ENCODE data around the gene RUVBL1. TPM values are rescaled to one million over a fixed set of nuclear protein-coding genes. Genes with fewer than 3 reads are reported as not detected.

RUVBL1 gene
- polyA plus RNA-seq, 1 experiment, result 83.3 TPM

DNA sequence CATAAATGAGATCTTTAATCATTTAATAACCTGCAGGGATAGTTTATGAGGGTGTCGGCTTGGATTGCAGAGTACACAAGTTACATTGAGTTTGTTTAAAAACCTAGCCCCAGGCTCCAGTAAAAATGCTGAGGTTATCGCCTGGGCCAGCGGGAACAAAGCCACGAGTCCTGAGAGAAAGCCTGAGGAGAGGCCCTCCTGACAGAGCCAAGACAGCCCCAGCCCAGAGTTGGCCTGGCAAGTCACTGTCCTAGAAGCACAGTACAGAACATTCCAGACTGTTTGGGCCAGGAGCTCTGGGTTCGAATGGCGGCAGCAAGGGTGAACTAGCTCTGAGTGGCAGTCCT, 39.0 kb downstream of the RUVBL1 start:
- Histone ChIP-seq H3K4me3 (ENCODE audit: low read depth, low read length) (no peak overlapping the region), H3K27ac (ENCODE audit: low read depth, low read length) (peak overlapping the region; percentile 55), H3K27me3 (ENCODE audit: control insufficient read depth, insufficient read depth, low read length) (no peaks in the 10 kb centered on the region), H3K9me3 (ENCODE audit: control insufficient read depth, insufficient read depth, low read length) (no peaks in the 10 kb centered on the region)
- TF ChIP-seq, protein P1, sequence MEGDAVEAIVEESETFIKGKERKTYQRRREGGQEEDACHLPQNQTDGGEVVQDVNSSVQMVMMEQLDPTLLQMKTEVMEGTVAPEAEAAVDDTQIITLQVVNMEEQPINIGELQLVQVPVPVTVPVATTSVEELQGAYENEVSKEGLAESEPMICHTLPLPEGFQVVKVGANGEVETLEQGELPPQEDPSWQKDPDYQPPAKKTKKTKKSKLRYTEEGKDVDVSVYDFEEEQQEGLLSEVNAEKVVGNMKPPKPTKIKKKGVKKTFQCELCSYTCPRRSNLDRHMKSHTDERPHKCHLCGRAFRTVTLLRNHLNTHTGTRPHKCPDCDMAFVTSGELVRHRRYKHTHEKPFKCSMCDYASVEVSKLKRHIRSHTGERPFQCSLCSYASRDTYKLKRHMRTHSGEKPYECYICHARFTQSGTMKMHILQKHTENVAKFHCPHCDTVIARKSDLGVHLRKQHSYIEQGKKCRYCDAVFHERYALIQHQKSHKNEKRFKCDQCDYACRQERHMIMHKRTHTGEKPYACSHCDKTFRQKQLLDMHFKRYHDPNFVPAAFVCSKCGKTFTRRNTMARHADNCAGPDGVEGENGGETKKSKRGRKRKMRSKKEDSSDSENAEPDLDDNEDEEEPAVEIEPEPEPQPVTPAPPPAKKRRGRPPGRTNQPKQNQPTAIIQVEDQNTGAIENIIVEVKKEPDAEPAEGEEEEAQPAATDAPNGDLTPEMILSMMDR (IDR thresholded peaks at IDR 0.05; ENCODE audit: low read depth, low read length), result no peak
- ChIA-PET CTCF (interaction anchor here (0.5 to 4.7 kb wide), 5 partner anchors 9 to 523 kb away, joined by 3 to 39 read pairs (median 3); no protein-coding TSS in a partner anchor), POLR2A (no interaction called here)
- no peak for DNase-seq (ENCODE audit: low read depth, low spot score)

- ChIA-PET CTCF (interaction anchor here (0.5 to 4.7 kb wide), 5 partner anchors 8 to 524 kb away, joined by 3 to 39 read pairs (median 4); no protein-coding TSS in a partner anchor), POLR2A (interaction anchor here (1.0 kb wide), 1 partner anchor 10 kb away, joined by 4 read pairs; no protein-coding TSS in a partner anchor)
- no peak overlapping the region for H3K4me3 ChIP-seq (ENCODE audit: low read depth, low read length)
- DNase-seq (ENCODE audit: low read depth, low spot score), result no peak
- H3K9me3 ChIP-seq (ENCODE audit: control insufficient read depth, insufficient read depth, low read length), result no peaks in the 10 kb centered on the region
- TF ChIP-seq, protein P1 (IDR thresholded peaks at IDR 0.05; ENCODE audit: low read depth, low read length), result no peak
- peak overlapping the region; percentile 55 for H3K27ac ChIP-seq (ENCODE audit: low read depth, low read length)
- no peaks in the 10 kb centered on the region for H3K27me3 ChIP-seq (ENCODE audit: control insufficient read depth, insufficient read depth, low read length)
Observed at GRCh38 chr3:128083980-128084674, 39.5 kb downstream of the RUVBL1 start.

DNA sequence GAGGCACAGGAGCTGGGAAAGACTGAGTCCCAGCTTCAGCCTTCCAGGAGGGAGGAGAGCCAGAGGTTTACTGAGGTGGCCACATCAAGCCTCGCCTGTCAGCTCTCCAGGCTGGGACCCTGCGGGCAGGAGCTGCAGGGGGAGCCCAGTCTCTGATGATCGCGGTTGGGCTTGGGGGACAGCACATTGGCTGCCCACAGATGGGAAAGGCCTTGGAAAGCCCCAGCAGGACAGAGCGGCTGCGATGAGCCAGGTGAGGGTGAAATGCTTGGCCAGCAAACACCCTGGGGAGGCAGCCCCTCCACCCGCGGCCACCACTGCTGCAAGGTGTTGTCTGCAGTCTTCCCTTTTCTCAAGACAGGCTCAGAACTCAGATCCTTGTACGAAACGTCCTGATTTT, 40.2 kb downstream of the RUVBL1 start:
- H3K4me3 ChIP-seq (ENCODE audit: low read depth, low read length), result no peak overlapping the region
- ChIA-PET CTCF (interaction anchor here (0.5 to 4.7 kb wide), 3 partner anchors 12 to 525 kb away, joined by 4 to 39 read pairs (median 7); no protein-coding TSS in a partner anchor), POLR2A (interaction anchor here (1.0 kb wide), 1 partner anchor 10 kb away, joined by 4 read pairs; no protein-coding TSS in a partner anchor)
- no peak overlapping the region for H3K27ac ChIP-seq (ENCODE audit: low read depth, low read length)
- TF ChIP-seq, protein P1 (IDR thresholded peaks at IDR 0.05; ENCODE audit: low read depth, low read length), result no peak
- H3K27me3 ChIP-seq (ENCODE audit: control insufficient read depth, insufficient read depth, low read length), result no peaks in the 10 kb centered on the region
- H3K9me3 ChIP-seq (ENCODE audit: control insufficient read depth, insufficient read depth, low read length), result no peaks in the 10 kb centered on the region
- no peak for DNase-seq (ENCODE audit: low read depth, low spot score)

DNA sequence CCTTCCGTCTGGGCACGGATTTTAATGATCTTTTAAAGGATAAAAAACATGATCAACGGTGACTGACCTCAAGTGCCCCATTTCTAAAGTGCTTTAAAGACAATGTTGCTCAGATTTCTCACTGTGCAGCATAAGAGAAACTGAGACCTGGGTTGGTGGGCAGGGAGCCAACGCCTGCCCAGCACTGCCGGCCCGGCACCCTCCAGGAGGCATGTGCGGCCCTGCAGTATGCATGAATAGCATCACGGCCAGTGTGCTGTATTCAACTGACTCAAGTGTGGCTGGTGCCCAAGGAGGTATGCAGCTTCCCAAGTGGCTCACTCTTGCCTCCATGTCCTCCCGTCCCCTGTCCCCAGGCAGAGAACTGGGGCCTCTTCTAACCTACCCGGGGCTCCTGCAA, 41.1 kb downstream of the RUVBL1 start:
- no peaks in the 10 kb centered on the region for H3K9me3 ChIP-seq (ENCODE audit: control insufficient read depth, insufficient read depth, low read length)
- H3K27me3 ChIP-seq (ENCODE audit: control insufficient read depth, insufficient read depth, low read length), result no peaks in the 10 kb centered on the region
- TF ChIP-seq, protein P1 (IDR thresholded peaks at IDR 0.05; ENCODE audit: low read depth, low read length), result no peak
- CTCF ChIA-PET, result interaction anchor here (1.1 kb wide), 2 partner anchors 11 to 12 kb away, joined by 3 to 7 read pairs; no protein-coding TSS in a partner anchor
- DNase-seq (ENCODE audit: low read depth, low spot score), result no peak
- POLR2A ChIA-PET, result no interaction called here
- H3K27ac ChIP-seq (ENCODE audit: low read depth, low read length), result no peak overlapping the region
- no peak overlapping the region for H3K4me3 ChIP-seq (ENCODE audit: low read depth, low read length)

GRCh38 chr3:128081846-128082245, 41.8 kb downstream of the RUVBL1 start:
- DNase-seq (ENCODE audit: low read depth, low spot score), result no peak
- H3K27ac ChIP-seq (ENCODE audit: low read depth, low read length), result no peak overlapping the region
- CTCF ChIA-PET, result interaction anchor here (1.1 kb wide), 2 partner anchors 11 to 13 kb away, joined by 3 to 7 read pairs; no protein-coding TSS in a partner anchor
- TF ChIP-seq, protein P1 (IDR thresholded peaks at IDR 0.05; ENCODE audit: low read depth, low read length), result no peak
- POLR2A ChIA-PET, result no interaction called here
- no peak overlapping the region for H3K4me3 ChIP-seq (ENCODE audit: low read depth, low read length)
- H3K9me3 ChIP-seq (ENCODE audit: control insufficient read depth, insufficient read depth, low read length), result no peaks in the 10 kb centered on the region
- H3K27me3 ChIP-seq (ENCODE audit: control insufficient read depth, insufficient read depth, low read length), result no peaks in the 10 kb centered on the region

Data from AG04450 (cell line).